BLaER1 treated with 17β-estradiol and CSF1 and Interleukin-3, amounts not matched to agents 10 nM and 100 nM (cell line): ENCODE measurements around the gene CYP46A1.

ENCODE experiments used
- H3K27ac ChIP-seq, 11 experiments: shearing (Covaris generic); formaldehyde crosslinking; 2 replicates each; pipeline ENCODE4 v1.8.1; 2022
- H3K27me3 ChIP-seq, 11 experiments: shearing (Covaris generic); formaldehyde crosslinking; 2 replicates each; pipeline ENCODE4 v1.8.1; 2022
- H3K36me3 ChIP-seq, 11 experiments: shearing (Covaris generic); formaldehyde crosslinking; 2 replicates each; pipeline ENCODE4 v1.8.1; 2022
- H3K4me1 ChIP-seq, 10 experiments: shearing (Covaris generic); formaldehyde crosslinking; 2 replicates each; pipeline ENCODE4 v1.8.1; 2022
- H3K4me2 ChIP-seq, 11 experiments: shearing (Covaris generic); formaldehyde crosslinking; 2 replicates each; pipeline ENCODE4 v1.8.1; 2022
- H3K4me3 ChIP-seq, 10 experiments: shearing (Covaris generic); formaldehyde crosslinking; 2 replicates each; pipeline ENCODE4 v1.8.1; 2022
- H3K9ac ChIP-seq, 11 experiments: shearing (Covaris generic); formaldehyde crosslinking; 2 replicates each; pipeline ENCODE4 v1.8.1; 2022
- H3K9me3 ChIP-seq, 11 experiments: shearing (Covaris generic); formaldehyde crosslinking; replicated peaks in 1 of 11; 2 replicates each; pipeline ENCODE4 v1.8.1; 2022
- H4K20me1 ChIP-seq, 11 experiments: shearing (Covaris generic); formaldehyde crosslinking; 2 replicates each; pipeline ENCODE4 v1.8.1; 2022
- Cebpa-rat ChIP-seq, 11 experiments: shearing (Covaris generic); IDR thresholded peaks; 2 replicates each; pipeline ENCODE4 v1.8.1; 2022

Gene CYP46A1

DNA sequence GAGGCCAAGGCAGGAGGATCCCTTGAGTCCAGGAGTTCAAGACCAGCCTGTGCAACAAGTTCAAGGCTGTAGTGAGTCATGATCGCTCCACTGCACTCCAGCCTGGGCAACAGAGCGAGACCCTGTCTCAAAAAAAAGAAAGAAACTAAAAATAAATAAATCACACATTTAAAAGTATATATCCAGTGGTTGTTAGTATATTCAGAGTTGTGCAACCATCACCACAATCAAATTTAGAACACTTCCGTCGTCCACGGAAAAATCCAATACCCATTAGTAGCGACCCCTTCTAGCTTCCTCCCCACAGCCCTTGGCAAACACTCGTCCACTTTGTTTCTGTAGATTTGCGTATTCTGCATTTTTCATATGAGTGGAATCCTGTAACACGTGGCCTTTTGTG lies 64.4 kb downstream of the CYP46A1 start:
- H3K4me1 ChIP-seq = peaks cover 46 to 90% (median 85%) of the 10 kb centered on the region in 10 experiments
- H3K4me3 ChIP-seq = no peak overlapping the region
- H4K20me1 ChIP-seq = peaks cover 0 to 20% (median 0%) of the 10 kb centered on the region in 11 experiments; a peak in 3 of 22 replicates
- H3K27ac ChIP-seq = peak overlapping the region in 4 of 11 experiments; percentile 38 to 62 (median 54); a peak in 7 of 22 replicates
- H3K9me3 ChIP-seq = no peaks in the 10 kb centered on the region
- H3K9ac ChIP-seq = peak overlapping the region in 2 of 11 experiments; percentile 7 to 32; a peak in 2 of 22 replicates
- no peaks in the 10 kb centered on the region for H3K36me3 ChIP-seq
- H3K4me2 ChIP-seq = peak overlapping the region; percentile 46 to 98 (median 92); a peak in 20 of 22 replicates
- H3K27me3 ChIP-seq = peaks cover 0 to 63% (median 0%) of the 10 kb centered on the region in 11 experiments; a peak in 6 of 22 replicates
- peak in 3 of 11 experiments; percentile 35 to 71 (median 46); a peak in 2 of 22 replicates for TF ChIP-seq Cebpa-rat (IDR thresholded peaks at IDR 0.05)

DNA sequence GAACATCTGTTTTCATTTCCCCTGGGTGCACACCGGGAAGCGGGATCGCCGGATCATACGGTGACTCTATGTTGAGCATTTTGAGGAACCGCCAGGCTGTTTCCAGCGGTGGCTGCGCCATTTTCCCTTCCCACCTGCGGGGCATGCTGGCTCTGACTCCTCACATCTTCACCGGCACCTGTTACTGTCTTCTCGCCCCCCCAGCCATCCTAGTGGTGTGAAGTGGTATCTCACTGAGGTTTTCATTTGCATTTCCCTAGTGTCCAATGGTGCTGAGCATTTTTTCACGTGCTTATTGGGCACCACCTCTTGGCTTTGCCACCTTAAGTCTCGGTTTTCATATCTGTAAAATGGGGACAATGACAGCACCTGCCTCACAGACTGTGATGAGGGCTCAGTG lies 65.0 kb downstream of the CYP46A1 start:
- Histone ChIP-seq H3K27me3 (peaks cover 0 to 64% (median 0%) of the 10 kb centered on the region in 11 experiments; a peak in 6 of 22 replicates), H3K4me3 (no peak overlapping the region), H3K4me2 (peak overlapping the region; percentile 46 to 98 (median 92)), H3K9ac (peak overlapping the region in 2 of 11 experiments; percentile 7 to 32; a peak in 2 of 22 replicates), H3K27ac (peak overlapping the region in 4 of 11 experiments; percentile 38 to 62 (median 46); a peak in 8 of 22 replicates), H3K9me3 (no peaks in the 10 kb centered on the region), H3K36me3 (no peaks in the 10 kb centered on the region), H3K4me1 (peaks cover 52 to 96% (median 91%) of the 10 kb centered on the region in 10 experiments), H4K20me1 (peaks cover 0 to 20% (median 0%) of the 10 kb centered on the region in 11 experiments; a peak in 4 of 22 replicates)
- TF ChIP-seq Cebpa-rat (IDR thresholded peaks at IDR 0.05) = no peak

DNA sequence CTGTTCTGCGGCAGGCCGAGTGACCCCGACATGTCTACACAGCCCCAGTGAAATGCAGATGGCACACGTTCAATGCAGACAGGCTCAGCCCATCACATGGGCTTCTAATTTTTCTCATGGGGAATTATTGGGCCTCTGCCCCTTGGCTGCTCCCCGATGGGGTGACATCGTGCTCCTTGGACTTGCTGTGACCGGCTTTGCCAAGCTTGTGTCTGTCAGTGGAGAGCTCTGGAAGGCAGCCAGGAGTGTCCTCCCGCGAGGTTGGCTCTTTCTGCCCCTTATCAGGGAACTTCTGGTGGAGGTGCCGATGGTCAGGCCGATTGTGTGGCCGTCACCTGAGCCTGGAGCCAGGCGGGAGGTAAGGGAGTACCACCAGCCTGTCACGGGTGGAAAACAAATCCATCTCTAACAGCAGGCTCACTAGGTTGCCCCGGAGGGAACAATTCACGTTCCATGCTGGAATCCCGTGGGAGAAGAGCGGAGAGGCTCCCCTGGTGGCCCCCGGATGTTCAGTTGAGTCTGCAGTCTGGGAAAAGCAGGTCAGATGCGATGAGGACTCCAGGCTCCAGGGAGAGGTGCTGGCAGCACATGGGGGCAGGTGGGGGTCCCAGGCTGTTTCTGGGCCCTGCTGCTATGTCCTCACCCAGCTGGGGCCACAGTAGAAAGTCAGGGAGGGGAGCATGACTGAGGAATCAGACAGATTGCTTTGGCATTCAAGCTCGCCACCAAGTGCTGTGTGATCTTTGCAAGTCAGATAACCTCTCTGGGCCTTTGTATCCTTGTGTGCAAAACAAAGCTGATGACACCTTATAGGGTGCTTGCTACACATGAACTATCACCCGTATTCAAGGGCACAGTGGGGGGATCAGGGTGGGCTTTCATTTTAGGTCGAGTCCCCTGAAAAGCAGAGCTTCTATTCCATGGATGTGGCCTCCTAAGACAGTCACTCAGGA lies 65.9 kb downstream of the CYP46A1 start:
- no peak for TF ChIP-seq Cebpa-rat (IDR thresholded peaks at IDR 0.05)
- peak overlapping the region; percentile 46 to 98 (median 92) for H3K4me2 ChIP-seq
- H4K20me1 ChIP-seq = peaks cover 0 to 20% (median 0%) of the 10 kb centered on the region in 11 experiments; a peak in 4 of 22 replicates
- H3K27ac ChIP-seq = peak overlapping the region in 4 of 11 experiments; percentile 24 to 62 (median 38); a peak in 7 of 22 replicates
- peaks cover 61 to 100% (median 99%) of the 10 kb centered on the region in 10 experiments for H3K4me1 ChIP-seq
- no peak overlapping the region for H3K4me3 ChIP-seq
- H3K27me3 ChIP-seq = peaks cover 0 to 64% (median 0%) of the 10 kb centered on the region in 11 experiments; a peak in 6 of 22 replicates
- H3K36me3 ChIP-seq = no peaks in the 10 kb centered on the region
- no peaks in the 10 kb centered on the region for H3K9me3 ChIP-seq
- peak overlapping the region in 4 of 11 experiments; percentile 7 to 52 (median 29); a peak in 6 of 22 replicates for H3K9ac ChIP-seq

DNA sequence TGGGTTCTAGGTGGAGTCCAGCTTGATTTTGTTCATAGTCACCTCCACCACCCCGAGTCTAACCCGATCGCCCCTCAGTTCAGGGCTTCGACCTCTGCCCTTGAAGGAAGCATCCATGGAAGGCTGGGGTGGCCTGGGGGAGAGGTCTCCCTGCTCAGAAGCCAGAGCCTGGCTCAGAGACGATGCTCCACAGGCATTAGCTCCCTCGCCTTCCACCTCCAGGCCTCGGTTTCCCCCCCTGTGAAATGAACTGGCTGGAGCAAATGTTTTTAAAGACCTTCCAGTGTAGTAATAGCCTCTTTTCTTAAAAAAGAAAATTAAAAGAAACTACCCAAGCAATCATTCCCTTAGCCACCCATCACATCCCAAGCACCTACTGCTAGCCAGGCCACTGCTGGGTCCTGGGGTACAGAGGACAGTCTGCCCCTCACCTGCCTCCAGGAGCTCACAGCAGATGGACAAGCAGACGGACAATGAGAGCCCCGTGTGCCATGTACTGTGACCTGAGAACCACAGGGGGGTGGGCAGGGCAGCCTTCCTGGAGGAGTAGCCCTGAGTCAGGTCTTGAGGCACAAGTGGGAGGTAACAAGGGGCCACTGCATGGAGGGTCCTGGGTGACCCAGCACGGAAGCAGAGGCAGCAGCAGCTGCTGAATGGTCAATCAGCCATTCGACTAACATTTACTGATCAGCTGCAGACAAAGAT lies 66.8 kb downstream of the CYP46A1 start:
- Histone ChIP-seq H3K36me3 (no peaks in the 10 kb centered on the region), H4K20me1 (peaks cover 0 to 20% (median 0%) of the 10 kb centered on the region in 11 experiments; a peak in 4 of 22 replicates), H3K27me3 (peaks cover 0 to 63% (median 0%) of the 10 kb centered on the region in 11 experiments; a peak in 6 of 22 replicates), H3K9me3 (no peaks in the 10 kb centered on the region), H3K9ac (peak overlapping the region in 3 of 11 experiments; percentile 7 to 32 (median 23); a peak in 4 of 22 replicates), H3K27ac (peak overlapping the region in 3 of 11 experiments; percentile 4 to 62 (median 38); a peak in 3 of 22 replicates), H3K4me1 (peaks cover 69 to 100% (median 99%) of the 10 kb centered on the region in 10 experiments), H3K4me2 (peak overlapping the region in 9 of 11 experiments; percentile 85 to 98 (median 94); a peak in 17 of 22 replicates), H3K4me3 (no peak overlapping the region)
- no peak for TF ChIP-seq Cebpa-rat (IDR thresholded peaks at IDR 0.05)

DNA sequence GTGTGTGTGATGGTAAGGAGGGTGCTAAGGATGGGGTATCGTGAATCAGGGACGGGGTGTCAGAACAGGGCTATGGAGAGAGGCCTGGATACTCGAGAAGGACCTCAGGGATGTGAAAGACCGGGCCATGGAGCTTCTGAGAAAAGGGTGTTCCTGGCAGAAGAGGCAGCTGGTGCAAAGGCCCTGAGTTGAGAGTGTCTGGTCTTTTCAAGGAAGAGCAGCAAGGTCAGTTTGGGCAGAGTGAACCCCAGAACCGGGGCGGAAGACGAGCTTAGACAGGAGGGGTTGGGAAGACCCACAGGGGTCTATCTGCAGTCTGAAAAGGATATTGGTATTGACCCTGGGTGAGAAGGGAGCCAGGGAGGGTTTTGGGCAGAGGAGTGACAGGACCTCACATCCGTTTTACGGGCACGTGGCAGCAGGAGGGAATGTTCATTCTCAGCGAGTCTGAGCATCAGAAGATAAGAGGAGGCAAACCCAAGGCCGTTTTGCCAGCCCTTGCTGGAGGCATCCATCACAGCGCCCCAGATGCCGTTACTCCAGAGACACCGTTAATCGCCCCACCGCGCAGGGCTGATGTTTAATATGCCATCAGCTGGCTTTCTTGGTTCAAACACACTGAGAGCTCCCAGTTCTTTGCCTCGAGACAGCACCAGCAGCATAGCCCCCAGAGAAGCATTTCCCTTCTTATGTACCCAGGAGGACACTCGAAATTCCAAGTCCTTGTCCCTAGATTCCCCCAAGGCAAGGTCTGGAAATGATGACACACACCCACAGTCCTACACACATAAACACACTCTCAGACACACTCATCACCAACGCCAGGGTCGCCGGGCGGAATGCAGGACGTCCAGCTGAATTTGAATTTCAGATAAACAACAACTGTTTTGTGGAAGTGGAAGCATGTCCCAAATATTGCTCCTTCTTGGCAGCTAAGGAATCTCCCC lies 67.7 kb downstream of the CYP46A1 start:
- Histone ChIP-seq H3K27ac (peak overlapping the region in 7 of 11 experiments; percentile 22 to 62 (median 52); a peak in 12 of 22 replicates), H3K4me3 (peak overlapping the region in 5 of 10 experiments; percentile 4 to 48 (median 35); a peak in 3 of 20 replicates), H3K9ac (peak overlapping the region in 6 of 11 experiments; percentile 42 to 70 (median 50); a peak in 11 of 22 replicates), H3K4me2 (peak overlapping the region; percentile 78 to 98 (median 92)), H3K9me3 (no peaks in the 10 kb centered on the region), H4K20me1 (peaks cover 0 to 20% (median 0%) of the 10 kb centered on the region in 11 experiments; a peak in 4 of 22 replicates), H3K4me1 (peaks cover 69 to 100% (median 99%) of the 10 kb centered on the region in 10 experiments), H3K27me3 (peaks cover 0 to 58% (median 0%) of the 10 kb centered on the region in 11 experiments; a peak in 6 of 22 replicates), H3K36me3 (no peaks in the 10 kb centered on the region)
- TF ChIP-seq Cebpa-rat (IDR thresholded peaks at IDR 0.05) = no peak

DNA sequence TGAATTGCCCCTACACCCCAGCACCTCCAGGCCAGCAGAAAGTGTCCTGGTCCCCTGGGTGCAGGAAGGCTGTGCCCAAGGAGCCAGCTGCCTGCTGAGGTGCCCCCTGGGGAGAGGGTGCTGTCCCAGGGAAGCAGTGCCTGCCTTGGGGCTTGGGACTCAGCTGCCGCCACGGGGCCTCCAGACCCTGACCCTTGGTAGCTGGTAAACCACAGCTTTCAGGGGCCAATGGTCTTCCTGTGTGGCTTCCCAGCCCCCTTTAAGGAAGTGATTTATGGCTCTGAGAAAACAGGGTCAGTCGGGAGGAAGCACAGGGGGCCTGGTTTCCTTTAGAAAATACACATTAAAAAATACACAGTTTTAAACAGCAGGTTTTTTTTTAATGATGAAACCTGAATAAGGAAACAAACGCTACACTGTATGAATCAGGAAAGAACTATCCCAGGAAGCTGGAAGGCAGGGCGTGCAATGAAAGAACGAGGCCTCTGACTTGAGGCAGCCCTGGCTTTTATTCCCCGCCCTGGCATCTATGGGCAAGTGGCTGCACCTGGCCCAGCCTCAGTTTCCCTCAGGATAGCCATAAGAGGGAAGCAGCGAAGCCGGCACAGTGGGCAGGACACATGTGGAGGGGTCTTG lies 68.5 kb downstream of the CYP46A1 start:
- H3K27ac ChIP-seq = peak overlapping the region in 9 of 11 experiments; percentile 22 to 62 (median 52); a peak in 14 of 22 replicates
- no peaks in the 10 kb centered on the region for H3K9me3 ChIP-seq
- H3K4me2 ChIP-seq = peak overlapping the region; percentile 78 to 98 (median 92)
- peaks cover 69 to 100% (median 99%) of the 10 kb centered on the region in 10 experiments for H3K4me1 ChIP-seq
- H4K20me1 ChIP-seq = peaks cover 0 to 20% (median 0%) of the 10 kb centered on the region in 11 experiments; a peak in 4 of 22 replicates
- TF ChIP-seq Cebpa-rat (IDR thresholded peaks at IDR 0.05) = no peak
- H3K9ac ChIP-seq = peak overlapping the region in 8 of 11 experiments; percentile 33 to 70 (median 50); a peak in 14 of 22 replicates
- no peaks in the 10 kb centered on the region for H3K36me3 ChIP-seq
- peaks cover 0 to 58% (median 0%) of the 10 kb centered on the region in 11 experiments; a peak in 6 of 22 replicates for H3K27me3 ChIP-seq
- peak overlapping the region in 8 of 10 experiments; percentile 4 to 48 (median 38); a peak in 10 of 20 replicates for H3K4me3 ChIP-seq
